LNCaP clone FGC (cell line): ENCODE data around the gene ERF.

Experiments
- DNase-seq: peaks from one replicate; pipeline ENCODE4 v3.0.0-alpha.2; 2011; ENCODE audit warnings: low read depth
- H3K4me3 ChIP-seq: 2 replicates; pipeline ENCODE4 v1.5.1; 2011; ENCODE audit warnings: mild to moderate bottlenecking, low read depth, low read length, control low read depth
- TF ChIP-seq, protein P1 (sequence below): IDR thresholded peaks from 2 replicates; pipeline ENCODE4 v1.5.1; 2012; ENCODE audit warnings: mild to moderate bottlenecking; ENCODE audit not compliant: control insufficient read depth, insufficient read depth; ENCODE audit errors: extremely low read depth

The ERF gene

DNA sequence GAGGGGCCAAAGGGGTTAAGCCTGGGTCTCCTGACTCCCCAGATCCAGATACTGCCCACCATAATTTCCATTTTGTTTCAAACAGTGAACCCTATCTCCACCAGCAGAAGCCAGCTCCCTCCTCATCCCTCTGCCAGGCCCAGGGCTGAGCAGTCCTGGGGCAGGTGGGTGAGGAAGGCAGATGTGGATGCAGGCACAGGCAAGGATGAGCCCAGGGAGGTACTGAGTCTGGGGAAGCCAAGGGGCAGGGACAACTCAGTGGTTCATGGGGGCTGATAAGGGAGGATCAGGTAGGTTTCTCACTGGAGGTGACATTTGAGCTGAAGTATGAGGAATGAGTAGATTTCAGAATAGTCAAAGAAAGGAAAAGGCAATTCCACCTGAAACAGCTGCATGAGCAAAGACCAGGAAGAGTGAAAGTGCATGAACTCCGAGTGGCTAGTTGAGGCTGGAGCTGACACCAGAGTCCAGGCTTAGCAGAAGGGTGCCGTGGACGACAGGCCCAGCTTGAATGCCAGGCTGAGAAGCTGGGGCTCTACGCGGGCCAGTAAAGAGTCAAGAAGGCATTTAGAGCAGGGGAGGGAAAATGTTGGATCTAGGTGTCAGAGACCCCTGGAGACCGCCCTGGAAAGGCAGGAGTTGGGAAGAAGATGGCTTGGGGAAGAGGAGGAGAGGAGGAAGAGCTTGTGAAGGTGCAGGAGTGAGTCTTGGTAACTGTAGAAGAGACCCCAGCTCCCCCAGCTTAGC, 24.4 kb upstream of the ERF start:
- TF ChIP-seq, protein P1, sequence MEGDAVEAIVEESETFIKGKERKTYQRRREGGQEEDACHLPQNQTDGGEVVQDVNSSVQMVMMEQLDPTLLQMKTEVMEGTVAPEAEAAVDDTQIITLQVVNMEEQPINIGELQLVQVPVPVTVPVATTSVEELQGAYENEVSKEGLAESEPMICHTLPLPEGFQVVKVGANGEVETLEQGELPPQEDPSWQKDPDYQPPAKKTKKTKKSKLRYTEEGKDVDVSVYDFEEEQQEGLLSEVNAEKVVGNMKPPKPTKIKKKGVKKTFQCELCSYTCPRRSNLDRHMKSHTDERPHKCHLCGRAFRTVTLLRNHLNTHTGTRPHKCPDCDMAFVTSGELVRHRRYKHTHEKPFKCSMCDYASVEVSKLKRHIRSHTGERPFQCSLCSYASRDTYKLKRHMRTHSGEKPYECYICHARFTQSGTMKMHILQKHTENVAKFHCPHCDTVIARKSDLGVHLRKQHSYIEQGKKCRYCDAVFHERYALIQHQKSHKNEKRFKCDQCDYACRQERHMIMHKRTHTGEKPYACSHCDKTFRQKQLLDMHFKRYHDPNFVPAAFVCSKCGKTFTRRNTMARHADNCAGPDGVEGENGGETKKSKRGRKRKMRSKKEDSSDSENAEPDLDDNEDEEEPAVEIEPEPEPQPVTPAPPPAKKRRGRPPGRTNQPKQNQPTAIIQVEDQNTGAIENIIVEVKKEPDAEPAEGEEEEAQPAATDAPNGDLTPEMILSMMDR, result no peak
- no peak for DNase-seq
- H3K4me3 ChIP-seq, result peak overlapping the region; percentile 71

DNA sequence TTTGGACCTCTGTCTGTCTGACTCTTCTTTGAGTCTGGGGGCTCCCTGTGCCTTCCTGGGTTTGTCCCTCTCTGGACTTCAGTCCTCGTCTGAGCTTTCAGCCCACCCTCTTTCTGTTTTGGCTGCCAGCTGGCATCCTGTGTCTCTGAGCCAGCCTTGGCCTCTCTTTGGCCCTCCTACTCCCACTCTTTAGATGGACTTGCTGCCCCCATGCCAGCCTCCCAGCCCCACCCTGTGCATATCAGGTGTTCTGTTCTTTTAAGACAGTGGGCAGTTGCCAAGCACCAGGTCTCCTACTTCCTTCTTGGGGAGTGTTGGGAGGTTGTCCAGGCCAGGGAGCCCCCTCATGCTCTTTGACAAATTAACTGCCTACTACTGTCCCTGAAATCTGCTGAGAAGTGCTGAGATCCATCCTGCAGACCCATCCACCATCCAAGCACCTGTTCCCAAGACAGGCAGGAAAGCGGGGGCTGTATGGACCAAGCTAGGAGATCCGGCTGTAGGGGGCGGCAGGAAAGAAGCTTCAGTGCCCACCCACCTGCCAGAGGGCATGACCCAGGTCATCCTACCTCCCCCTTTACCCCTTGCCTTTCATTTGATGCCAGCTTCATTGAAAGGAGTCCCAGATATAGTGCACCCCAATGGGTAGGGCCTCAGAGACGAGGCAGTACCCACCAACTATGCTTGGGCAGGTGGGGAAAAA, 23.7 kb upstream of the ERF start:
- H3K4me3 ChIP-seq, result no peak overlapping the region
- TF ChIP-seq, protein P1, result no peak
- DNase-seq, result no peak

DNA sequence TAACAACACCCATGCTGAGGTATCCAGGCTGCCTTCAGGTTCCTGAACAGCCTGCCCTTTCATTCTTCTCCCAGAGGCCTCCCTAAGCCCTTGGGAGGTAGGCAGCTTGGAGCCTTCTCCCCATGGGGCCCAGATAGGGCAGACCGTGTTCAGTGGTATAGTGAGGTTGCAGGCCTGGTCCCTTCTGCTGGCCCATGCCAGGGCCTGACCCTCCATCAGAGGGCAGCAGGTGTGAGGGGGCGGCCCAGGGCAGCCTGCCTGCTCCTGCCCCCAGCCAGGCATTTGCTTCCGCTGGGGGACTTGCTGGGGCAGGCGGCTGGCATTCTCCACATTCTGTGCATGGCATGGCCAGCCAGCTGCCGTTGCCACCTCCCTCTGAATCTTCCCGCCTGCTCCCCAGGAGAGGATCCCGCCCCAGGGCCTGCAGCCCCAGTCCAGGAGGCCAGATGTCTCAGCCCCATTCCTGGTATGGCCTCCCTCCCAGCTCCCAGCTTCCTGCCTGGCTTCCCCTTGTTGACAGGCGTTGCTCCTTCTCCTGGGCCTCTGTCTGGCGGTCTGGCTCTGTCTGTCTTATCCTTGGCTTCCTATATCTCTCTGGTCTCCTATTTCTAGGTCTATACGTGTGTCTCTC, 23.0 kb upstream of the ERF start:
- TF ChIP-seq, protein P1, result no peak
- DNase-seq, result no peak

DNA sequence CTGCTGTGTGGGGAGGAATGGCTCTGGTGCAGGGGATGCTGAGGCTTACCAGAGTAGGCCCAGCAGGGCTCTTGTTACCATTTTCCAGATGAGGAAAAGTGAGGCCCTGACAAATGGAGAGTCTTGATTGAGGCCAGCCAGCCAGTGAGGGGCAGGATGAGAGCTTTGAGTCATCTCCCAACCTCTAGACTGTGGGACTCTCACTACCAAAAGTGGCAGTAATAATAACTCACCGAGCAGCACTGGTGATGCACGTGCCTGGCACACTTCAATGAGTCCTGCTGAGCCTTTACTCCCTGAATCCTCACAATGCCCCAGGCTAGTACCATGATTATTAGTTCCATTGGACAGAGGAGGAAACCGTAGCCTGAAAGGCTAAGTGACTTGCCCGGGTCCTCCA, 21.9 kb upstream of the ERF start:
- DNase-seq, result no peak
- TF ChIP-seq, protein P1, result no peak
- H3K4me3 ChIP-seq, result no peak overlapping the region

More for the DNA sequence above, 23.0 kb upstream of the ERF start:
- H3K4me3 ChIP-seq, result no peak overlapping the region

DNA sequence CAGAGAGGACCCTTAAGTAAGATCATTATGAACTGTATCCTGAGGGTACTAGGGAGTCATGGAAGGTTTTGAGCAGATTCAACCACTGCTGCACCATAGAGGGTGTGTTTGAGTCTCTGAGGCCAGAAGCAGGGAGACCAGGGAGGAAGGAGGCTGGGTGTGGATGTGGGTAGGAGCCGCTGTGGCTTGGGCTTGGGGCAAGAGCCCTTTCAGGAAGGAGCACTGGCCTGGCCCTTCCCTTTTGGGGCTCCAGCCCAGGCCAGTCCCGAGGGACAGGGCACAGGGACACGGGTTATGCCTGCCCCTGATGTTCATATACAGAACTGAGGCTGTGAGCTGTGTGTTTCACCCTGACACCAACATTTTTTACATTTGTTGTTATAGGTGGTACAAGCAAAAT, 21.4 kb upstream of the ERF start:
- H3K4me3 ChIP-seq, result no peak overlapping the region
- DNase-seq, result no peak
- TF ChIP-seq, protein P1, result no peak

DNA sequence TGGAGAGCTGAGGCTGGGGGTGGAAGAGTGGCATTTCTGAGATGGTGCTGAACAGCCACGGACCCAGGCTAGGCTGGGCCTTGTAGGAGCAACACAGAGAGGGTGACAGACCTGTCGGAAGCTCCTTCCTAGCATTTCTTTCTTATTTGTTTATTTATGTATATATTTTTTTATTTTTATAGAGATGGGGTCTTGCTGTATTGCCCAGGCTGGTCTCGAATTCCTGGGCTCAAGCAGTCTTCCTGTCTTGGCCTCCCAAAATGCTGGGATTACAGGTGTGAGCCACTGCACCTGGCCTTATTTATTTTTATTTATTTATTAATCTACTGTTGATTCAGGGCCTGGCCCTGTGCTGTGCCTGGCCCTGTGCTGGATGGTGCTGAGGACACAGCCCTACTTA, 20.6 kb upstream of the ERF start:
- TF ChIP-seq, protein P1, result no peak
- DNase-seq, result no peak
- no peak overlapping the region for H3K4me3 ChIP-seq

DNA sequence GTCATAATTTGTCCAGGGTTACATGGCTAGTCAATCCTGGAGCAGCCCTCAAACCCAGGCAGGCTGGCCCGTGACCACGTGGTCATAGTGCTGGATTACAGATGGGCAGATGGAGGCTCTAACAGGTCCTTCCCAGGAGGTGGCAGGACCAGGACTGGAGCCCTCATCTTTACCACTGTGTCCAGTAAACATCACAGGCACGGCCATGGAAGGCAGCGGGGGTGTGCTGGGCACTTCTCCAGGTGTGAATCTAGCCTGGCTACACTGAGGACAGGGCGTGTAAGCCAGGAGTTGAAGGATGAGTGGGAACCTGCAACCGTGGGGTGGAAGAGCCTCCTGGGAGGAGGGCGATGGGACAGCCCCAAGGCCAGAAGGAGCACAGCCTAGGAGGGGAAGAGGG, 20.2 kb upstream of the ERF start:
- no peak overlapping the region for H3K4me3 ChIP-seq
- TF ChIP-seq, protein P1, result no peak
- no peak for DNase-seq
